Fibroblast of lung (primary cell): ENCODE data around the gene NR1D2. TPM values are rescaled to one million over a fixed set of nuclear protein-coding genes. Genes with fewer than 3 reads are reported as not detected.

Source experiments
- DNase-seq, 2 donors: peaks; one replicate each; pipeline versions ENCODE4 v3.0.0 to v3.0.0-alpha.2; 2010; ENCODE audit warnings: low read depth in 2 of 2
- H2AFZ ChIP-seq: 2 replicates; pipeline ENCODE4 v1.5.1; 2012; ENCODE audit warnings: low read length, control low read depth, inconsistent platforms
- H3K27ac ChIP-seq: 2 replicates; pipeline ENCODE4 v1.5.1; 2011; ENCODE audit warnings: low read length, control low read depth; ENCODE audit not compliant: insufficient read depth
- H3K27me3 ChIP-seq: 2 replicates; pipeline ENCODE4 v1.5.1; 2011; ENCODE audit warnings: mild to moderate bottlenecking, low read length; ENCODE audit not compliant: control insufficient read depth, insufficient read depth
- H3K36me3 ChIP-seq: 2 replicates; pipeline ENCODE4 v1.5.1; 2011; ENCODE audit warnings: low read length; ENCODE audit not compliant: control insufficient read depth, insufficient read depth
- H3K4me1 ChIP-seq: 2 replicates; pipeline ENCODE4 v1.5.1; 2011; ENCODE audit warnings: low read length; ENCODE audit not compliant: control insufficient read depth, insufficient read depth; ENCODE audit errors: extremely low read depth
- H3K4me2 ChIP-seq: 2 replicates; pipeline ENCODE4 v1.5.1; 2011; ENCODE audit warnings: low read length, control low read depth; ENCODE audit not compliant: insufficient read depth; ENCODE audit errors: extremely low read depth
- H3K4me3 ChIP-seq, 4 experiments: fragments of 200-600 bp in 1 of 4; sonication (generic) in 1 of 4; replicated peaks in 1 of 4; 2 replicates each; pipeline ENCODE4 v1.5.1; 2011 to 2016; ENCODE audit warnings: low read length in 4 of 4, low read depth in 3 of 4, mild to moderate bottlenecking in 3 of 4, control low read depth in 2 of 4, inconsistent platforms in 1 of 4, mixed read lengths in 1 of 4; ENCODE audit not compliant: insufficient read depth in 1 of 4; ENCODE audit errors: control extremely low read depth in 1 of 4
- H3K79me2 ChIP-seq: 2 replicates; pipeline ENCODE4 v1.5.1; 2012; ENCODE audit warnings: mild to moderate bottlenecking, low read length, inconsistent platforms; ENCODE audit not compliant: control insufficient read depth, insufficient read depth
- H3K9ac ChIP-seq: 2 replicates; pipeline ENCODE4 v1.5.1; 2011; ENCODE audit warnings: mild to moderate bottlenecking, low read length, control low read depth; ENCODE audit not compliant: insufficient read depth
- H3K9me3 ChIP-seq: 2 replicates; pipeline ENCODE4 v1.5.1; 2012; ENCODE audit warnings: low read depth, low read length; ENCODE audit not compliant: control insufficient read depth, insufficient read depth
- H4K20me1 ChIP-seq: 2 replicates; pipeline ENCODE4 v1.5.1; 2011; ENCODE audit warnings: low read length; ENCODE audit not compliant: control insufficient read depth, insufficient read depth; ENCODE audit errors: extremely low read depth
- CTCF ChIP-seq, 2 donors: IDR thresholded peaks in 1 of 2; conservative IDR thresholded peaks in 1 of 2; 1 replicate in 1 of 2; 2 replicates in 1 of 2; pipeline ENCODE4 v1.5.1; 2011 to 2012; ENCODE audit warnings: low read length in 2 of 2, control low read depth in 1 of 2, inconsistent platforms in 1 of 2, low read depth in 1 of 2, mild to moderate bottlenecking in 1 of 2
- EZH2 ChIP-seq: IDR thresholded peaks from 2 replicates; pipeline ENCODE4 v1.5.1; 2012; ENCODE audit warnings: low read length, control low read depth, mild to moderate bottlenecking; ENCODE audit errors: missing control alignments
- polyA plus RNA-seq, 2 donors: library from polyadenylated mRNA; depleted of rRNA in 1 of 2; stranded (reverse) in 1 of 2; unstranded in 1 of 2; fragments of >200 nt; gene quantifications; 2 replicates each; pipeline ENCODE4 v1.2.1, GENCODE V29; 2011 to 2012; ENCODE audit warnings: missing spikeins in 1 of 2
- total RNA-seq: library from RNA; depleted of rRNA; stranded (reverse); fragments of >200 nt; gene quantifications from 2 replicates; pipeline ENCODE4 v1.2.1, GENCODE V29; 2014

Gene NR1D2
- total and polyA plus RNA-seq, 2 donors (not counting 1 experiment from before 2014, with no cell fraction given) = 41.5 to 85.2 TPM

GRCh38 chr3:23928524-23928923, 16.6 kb upstream of the NR1D2 start:
- H3K4me1 ChIP-seq = no peaks in the 10 kb centered on the region
- no peak for TF ChIP-seq EZH2
- TF ChIP-seq CTCF (conservative IDR thresholded peaks at IDR 0.05 in 1 of 2, IDR thresholded peaks at IDR 0.05 in 1 of 2; ENCODE audit: low read depth in 1 of 2, low read length in 2 of 2) = no peak
- no peak overlapping the region for H2AFZ ChIP-seq
- no peaks in the 10 kb centered on the region for H3K9me3 ChIP-seq
- no peak overlapping the region for H3K27ac ChIP-seq
- no peak overlapping the region for H3K4me2 ChIP-seq
- DNase-seq = no peak
- H4K20me1 ChIP-seq = no peaks in the 10 kb centered on the region
- H3K79me2 ChIP-seq = no peaks in the 10 kb centered on the region
- H3K36me3 ChIP-seq = no peaks in the 10 kb centered on the region
- H3K9ac ChIP-seq = no peak overlapping the region
- H3K4me3 ChIP-seq = no peak overlapping the region
- no peaks in the 10 kb centered on the region for H3K27me3 ChIP-seq

GRCh38 chr3:23931597-23931996, 13.5 kb upstream of the NR1D2 start:
- Histone ChIP-seq H3K79me2 (no peaks in the 10 kb centered on the region), H3K4me1 (no peaks in the 10 kb centered on the region), H3K9me3 (no peaks in the 10 kb centered on the region), H3K4me2 (no peak overlapping the region), H3K36me3 (no peaks in the 10 kb centered on the region), H2AFZ (no peak overlapping the region), H4K20me1 (no peaks in the 10 kb centered on the region), H3K4me3 (no peak overlapping the region), H3K27me3 (no peaks in the 10 kb centered on the region), H3K27ac (no peak overlapping the region), H3K9ac (no peak overlapping the region)
- TF ChIP-seq CTCF (conservative IDR thresholded peaks at IDR 0.05 in 1 of 2, IDR thresholded peaks at IDR 0.05 in 1 of 2; ENCODE audit: low read depth in 1 of 2, low read length in 2 of 2) = no peak
- no peak for TF ChIP-seq EZH2
- DNase-seq = no peak

GRCh38 chr3:23932571-23932970, 12.5 kb upstream of the NR1D2 start:
- Histone ChIP-seq H4K20me1 (no peaks in the 10 kb centered on the region), H3K4me1 (no peaks in the 10 kb centered on the region), H3K4me3 (no peak overlapping the region), H3K27me3 (no peaks in the 10 kb centered on the region), H3K9ac (no peak overlapping the region), H3K79me2 (no peaks in the 10 kb centered on the region), H3K27ac (no peak overlapping the region), H3K36me3 (no peaks in the 10 kb centered on the region), H2AFZ (no peak overlapping the region), H3K9me3 (no peaks in the 10 kb centered on the region), H3K4me2 (no peak overlapping the region)
- TF ChIP-seq EZH2 = no peak
- TF ChIP-seq CTCF (conservative IDR thresholded peaks at IDR 0.05 in 1 of 2, IDR thresholded peaks at IDR 0.05 in 1 of 2; ENCODE audit: low read depth in 1 of 2, low read length in 2 of 2) = no peak
- DNase-seq = no peak
